ENCODE measurements around the gene PSMB11.
A peak's percentile ranks its signal among the peaks of the same experiment; 100 is the strongest.

The PSMB11 gene

DNA sequence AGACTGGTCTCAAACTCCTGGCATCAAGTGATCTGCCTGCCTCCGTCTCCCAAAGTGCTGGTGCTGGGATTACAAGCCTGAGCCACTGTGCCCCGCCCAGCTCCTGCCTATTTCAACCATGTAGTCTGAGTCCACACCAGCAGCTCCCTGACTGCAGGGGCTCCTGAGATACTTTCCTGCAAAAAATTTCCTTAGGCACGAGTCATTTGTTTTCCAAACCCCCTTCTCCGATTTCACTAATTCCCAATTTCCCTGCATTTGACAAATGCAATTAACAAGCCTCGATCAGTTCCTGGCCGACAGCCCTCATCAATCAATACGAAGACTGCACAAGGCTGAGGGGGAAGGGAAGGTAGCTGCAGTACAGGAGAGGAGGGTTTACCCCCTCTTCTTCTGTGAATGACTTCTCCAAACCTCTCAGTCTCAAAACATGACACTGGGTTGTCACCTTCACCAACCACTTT, 17.4 kb upstream of the PSMB11 start:
- Histone ChIP-seq H3K27me3 (ENCODE audit: control insufficient read depth in 5 of 5, insufficient read depth in 4 of 5, low read length in 5 of 5) (no peaks in the 10 kb centered on the region), H3K4me3 (ENCODE audit: low read depth in 1 of 5, low read length in 5 of 5) (no peak overlapping the region), H3K4me1 (ENCODE audit: control insufficient read depth in 5 of 5, insufficient read depth in 5 of 5, low read length in 5 of 5) (peaks cover 0 to 6% (median 4%) of the 10 kb centered on the region in 5 donors), H3K27ac (ENCODE audit: low read depth, low read length) (no peak overlapping the region), H3K9ac (ENCODE audit: low read length in 5 of 5) (no peak overlapping the region), H3K9me3 (ENCODE audit: control insufficient read depth in 5 of 5, low read length in 5 of 5) (no peaks in the 10 kb centered on the region), H3K36me3 (ENCODE audit: control insufficient read depth in 5 of 5, insufficient read depth in 5 of 5, low read length in 5 of 5) (peaks cover 13 to 29% (median 24%) of the 10 kb centered on the region in 5 donors)

DNA sequence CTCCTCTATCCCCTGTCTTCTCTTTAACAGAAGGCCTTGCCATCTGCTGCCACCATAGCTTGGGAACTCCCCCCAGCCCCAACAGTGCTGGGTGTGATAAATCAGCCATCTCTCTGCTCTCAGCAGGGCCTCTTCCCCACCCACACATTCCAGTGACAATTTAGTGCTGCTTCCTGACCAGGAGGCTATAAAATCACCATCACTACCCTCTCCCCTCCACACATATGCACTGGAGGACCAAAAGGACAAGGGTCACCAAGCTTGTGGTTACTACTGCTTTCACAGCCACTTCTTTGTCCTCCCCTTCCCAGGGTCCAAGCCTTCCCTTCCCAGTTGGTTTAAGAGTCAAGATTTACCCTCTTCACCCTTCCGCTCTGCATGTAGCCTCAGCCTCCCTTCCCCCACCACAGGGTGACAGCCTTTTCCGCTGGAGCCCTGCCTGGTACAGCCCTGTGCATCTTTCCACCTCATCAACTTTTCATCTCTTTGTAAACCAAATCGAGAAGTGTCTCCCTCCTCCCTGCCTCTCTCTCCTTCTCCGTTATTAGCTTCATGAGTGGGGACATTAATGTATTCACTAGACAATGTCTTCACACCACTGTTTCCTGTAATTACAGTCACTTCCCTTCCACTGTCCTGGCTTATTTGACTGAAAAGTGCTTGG, 16.7 kb upstream of the PSMB11 start:
- H3K9me3 ChIP-seq (ENCODE audit: control insufficient read depth in 5 of 5, low read length in 5 of 5): no peaks in the 10 kb centered on the region
- H3K36me3 ChIP-seq (ENCODE audit: control insufficient read depth in 5 of 5, insufficient read depth in 5 of 5, low read length in 5 of 5): peaks cover 13 to 29% (median 24%) of the 10 kb centered on the region in 5 donors
- no peak overlapping the region for H3K4me3 ChIP-seq (ENCODE audit: low read depth in 1 of 5, low read length in 5 of 5)
- peaks cover 0 to 6% (median 4%) of the 10 kb centered on the region in 5 donors for H3K4me1 ChIP-seq (ENCODE audit: control insufficient read depth in 5 of 5, insufficient read depth in 5 of 5, low read length in 5 of 5)
- H3K27me3 ChIP-seq (ENCODE audit: control insufficient read depth in 5 of 5, insufficient read depth in 4 of 5, low read length in 5 of 5): no peaks in the 10 kb centered on the region
- no peak overlapping the region for H3K27ac ChIP-seq (ENCODE audit: low read depth, low read length)
- no peak overlapping the region for H3K9ac ChIP-seq (ENCODE audit: low read length in 5 of 5)

DNA sequence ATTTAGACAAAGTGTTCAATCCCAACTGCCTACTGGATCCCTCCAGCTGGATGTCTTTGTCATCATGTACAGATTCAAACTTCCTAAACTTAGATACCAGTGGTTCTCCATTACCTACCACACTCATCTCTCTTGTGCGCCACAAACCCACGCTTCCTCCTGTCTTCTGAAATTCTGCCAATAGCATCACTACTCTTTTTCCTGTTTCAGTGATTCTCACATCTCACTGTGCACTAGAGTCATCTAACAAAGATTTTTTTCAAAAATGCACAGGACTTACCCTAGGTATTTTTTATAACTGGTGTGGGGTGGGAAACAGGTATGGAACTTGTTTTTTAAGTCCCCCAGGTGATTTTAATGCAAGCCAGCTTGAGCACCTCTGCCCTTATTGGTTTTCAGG, 13.2 kb upstream of the PSMB11 start:
- H3K9me3 ChIP-seq (ENCODE audit: control insufficient read depth in 5 of 5, low read length in 5 of 5): no peaks in the 10 kb centered on the region
- H3K27ac ChIP-seq (ENCODE audit: low read depth, low read length): no peak overlapping the region
- H3K9ac ChIP-seq (ENCODE audit: low read length in 5 of 5): peak overlapping the region in 1 of 5 donors; percentile 17
- H3K36me3 ChIP-seq (ENCODE audit: control insufficient read depth in 5 of 5, insufficient read depth in 5 of 5, low read length in 5 of 5): peaks cover 21 to 56% (median 42%) of the 10 kb centered on the region in 5 donors
- H3K27me3 ChIP-seq (ENCODE audit: control insufficient read depth in 5 of 5, insufficient read depth in 4 of 5, low read length in 5 of 5): no peaks in the 10 kb centered on the region
- H3K4me1 ChIP-seq (ENCODE audit: control insufficient read depth in 5 of 5, insufficient read depth in 5 of 5, low read length in 5 of 5): peaks cover 3 to 14% (median 11%) of the 10 kb centered on the region in 5 donors
- no peak overlapping the region for H3K4me3 ChIP-seq (ENCODE audit: low read depth in 1 of 5, low read length in 5 of 5)

DNA sequence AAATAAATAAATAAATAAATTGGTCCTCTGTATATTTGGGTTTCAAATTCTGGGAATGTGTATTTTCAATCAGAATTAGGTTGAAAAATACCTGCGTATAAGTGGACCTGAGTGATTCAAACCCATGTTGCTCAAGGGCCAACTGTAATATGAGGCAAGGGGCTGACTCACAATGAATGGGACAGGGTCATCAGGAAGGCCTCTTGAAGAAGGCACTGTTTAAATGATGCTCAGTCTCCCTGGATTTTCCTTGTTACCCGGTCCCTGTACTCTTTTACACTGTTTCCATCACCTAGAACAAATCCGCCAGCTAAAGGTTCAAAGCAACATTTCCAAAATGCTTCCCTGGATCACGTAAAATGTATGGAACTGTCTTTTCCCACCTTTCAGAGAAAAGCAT, 11.1 kb upstream of the PSMB11 start:
- Histone ChIP-seq H3K9me3 (ENCODE audit: control insufficient read depth in 5 of 5, low read length in 5 of 5) (no peaks in the 10 kb centered on the region), H3K9ac (ENCODE audit: low read length in 5 of 5) (no peak overlapping the region), H3K36me3 (ENCODE audit: control insufficient read depth in 5 of 5, insufficient read depth in 5 of 5, low read length in 5 of 5) (peaks cover 17 to 43% (median 32%) of the 10 kb centered on the region in 5 donors), H3K4me1 (ENCODE audit: control insufficient read depth in 5 of 5, insufficient read depth in 5 of 5, low read length in 5 of 5) (peaks cover 3 to 26% (median 20%) of the 10 kb centered on the region in 5 donors), H3K27me3 (ENCODE audit: control insufficient read depth in 5 of 5, insufficient read depth in 4 of 5, low read length in 5 of 5) (no peaks in the 10 kb centered on the region), H3K4me3 (ENCODE audit: low read depth in 1 of 5, low read length in 5 of 5) (no peak overlapping the region), H3K27ac (ENCODE audit: low read depth, low read length) (no peak overlapping the region)

DNA sequence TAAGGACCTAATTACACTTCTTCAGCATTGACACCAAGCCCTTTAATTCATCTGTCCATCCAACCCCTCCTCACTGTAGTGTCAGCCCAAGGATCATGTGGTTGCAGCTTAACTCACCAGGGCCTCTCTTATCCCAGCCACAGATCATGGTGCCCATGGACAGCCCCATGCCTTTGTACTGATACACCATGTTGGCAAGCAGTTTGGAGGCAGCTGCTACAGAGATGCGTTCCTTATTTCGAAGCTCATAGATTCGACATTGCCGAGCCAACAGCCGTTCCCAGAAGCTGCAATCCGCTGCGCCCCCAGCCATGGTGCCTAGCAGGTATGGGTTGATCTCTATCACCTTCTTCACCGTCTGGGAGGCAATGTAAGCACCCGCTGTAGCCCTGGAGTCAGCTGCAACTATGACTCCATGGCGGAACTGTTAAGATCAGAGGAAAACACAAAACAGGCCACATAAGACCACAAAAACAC, 8.7 kb upstream of the PSMB11 start:
- H3K36me3 ChIP-seq (ENCODE audit: control insufficient read depth in 5 of 5, insufficient read depth in 5 of 5, low read length in 5 of 5): peaks cover 14 to 37% (median 26%) of the 10 kb centered on the region in 5 donors
- H3K27me3 ChIP-seq (ENCODE audit: control insufficient read depth in 5 of 5, insufficient read depth in 4 of 5, low read length in 5 of 5): no peaks in the 10 kb centered on the region
- peak overlapping the region in 4 of 5 donors; percentile 79 to 96 (median 86) for H3K4me3 ChIP-seq (ENCODE audit: low read depth in 1 of 5, low read length in 5 of 5)
- H3K9me3 ChIP-seq (ENCODE audit: control insufficient read depth in 5 of 5, low read length in 5 of 5): no peaks in the 10 kb centered on the region
- H3K4me1 ChIP-seq (ENCODE audit: control insufficient read depth in 5 of 5, insufficient read depth in 5 of 5, low read length in 5 of 5): peaks cover 3 to 26% (median 20%) of the 10 kb centered on the region in 5 donors
- H3K27ac ChIP-seq (ENCODE audit: low read depth, low read length): no peak overlapping the region
- H3K9ac ChIP-seq (ENCODE audit: low read length in 5 of 5): peak overlapping the region in 3 of 5 donors; percentile 90 to 99 (median 98)

DNA sequence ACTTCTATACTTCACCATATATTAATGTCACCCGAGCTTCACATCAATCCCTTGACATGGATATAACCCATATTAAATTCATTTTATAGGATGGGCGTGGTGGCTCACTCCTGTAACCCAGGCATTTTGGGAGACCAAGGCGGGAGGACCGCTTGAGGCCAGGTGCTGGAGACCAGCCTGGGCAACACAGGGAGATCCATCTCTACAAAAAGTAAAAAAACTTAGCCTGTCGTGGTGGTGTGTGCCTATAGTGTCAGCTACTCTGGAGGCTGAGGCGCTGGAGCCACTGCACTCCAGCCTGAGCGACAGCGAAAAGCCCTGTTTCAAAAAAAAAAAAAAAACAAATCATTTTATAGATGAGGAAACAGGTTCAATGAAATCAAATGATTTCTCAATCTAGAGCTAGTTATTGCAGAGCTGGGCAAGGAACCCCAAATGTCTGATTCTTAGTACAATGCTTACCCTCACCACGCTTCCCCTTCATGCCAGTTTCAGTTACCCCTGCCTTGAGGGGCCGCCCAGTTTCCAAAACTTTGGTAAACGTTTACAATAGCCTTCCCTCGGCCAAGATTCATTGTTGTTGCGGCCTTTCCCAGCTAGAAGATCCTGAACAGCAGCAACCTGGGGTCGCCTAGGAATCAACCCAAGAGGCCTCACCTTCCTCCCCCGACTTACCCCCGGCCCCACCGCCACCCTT, 8.1 kb upstream of the PSMB11 start:
- Histone ChIP-seq H3K9me3 (ENCODE audit: control insufficient read depth in 5 of 5, low read length in 5 of 5) (no peaks in the 10 kb centered on the region), H3K36me3 (ENCODE audit: control insufficient read depth in 5 of 5, insufficient read depth in 5 of 5, low read length in 5 of 5) (peaks cover 8 to 31% (median 21%) of the 10 kb centered on the region in 5 donors), H3K27ac (ENCODE audit: low read depth, low read length) (peak overlapping the region; percentile 98), H3K9ac (ENCODE audit: low read length in 5 of 5) (peak overlapping the region; percentile 90 to 99 (median 98)), H3K4me1 (ENCODE audit: control insufficient read depth in 5 of 5, insufficient read depth in 5 of 5, low read length in 5 of 5) (peaks cover 3 to 22% (median 20%) of the 10 kb centered on the region in 5 donors), H3K27me3 (ENCODE audit: control insufficient read depth in 5 of 5, insufficient read depth in 4 of 5, low read length in 5 of 5) (no peaks in the 10 kb centered on the region), H3K4me3 (ENCODE audit: low read depth in 1 of 5, low read length in 5 of 5) (peak overlapping the region; percentile 79 to 96 (median 93))

DNA sequence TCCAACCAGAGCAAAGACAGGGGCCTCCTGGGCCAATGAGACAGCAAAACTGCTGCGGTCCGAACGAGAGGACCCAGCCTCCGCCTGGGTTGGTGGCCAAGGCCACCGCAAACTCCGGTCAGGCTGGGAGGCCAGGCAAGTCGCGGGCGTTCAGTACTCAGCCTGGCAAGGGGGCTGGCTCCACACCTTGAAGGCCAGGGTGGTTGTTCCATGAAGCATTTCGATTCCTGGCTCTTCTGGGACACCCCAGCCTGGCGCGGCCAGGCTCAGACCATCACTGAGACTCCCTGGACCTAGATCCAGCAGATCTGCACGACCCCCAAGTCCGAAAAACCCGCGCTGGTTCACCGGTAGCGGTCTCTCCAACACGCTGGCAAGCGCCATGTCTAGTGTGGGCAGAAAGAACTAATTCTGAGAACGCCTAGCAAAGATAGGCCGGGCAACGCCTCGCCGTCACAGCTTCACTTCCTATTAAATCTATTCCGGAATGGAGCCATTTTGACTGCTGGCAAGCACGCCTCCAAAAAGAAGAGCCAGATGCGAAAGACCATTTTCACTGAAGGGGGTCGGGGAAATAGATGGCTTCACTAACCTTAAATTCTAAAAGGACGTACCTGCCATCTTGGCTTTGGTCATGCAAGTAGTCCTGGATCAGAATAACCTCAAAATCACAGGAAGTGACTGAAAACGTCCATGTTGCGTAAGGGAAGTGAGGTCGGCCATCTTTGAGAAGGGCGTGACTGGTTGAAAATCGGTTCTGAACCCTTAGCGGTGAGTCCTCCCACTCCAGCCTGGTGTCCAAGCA, 7.3 kb upstream of the PSMB11 start, which contains the start of gene PSMB5:
Gene PSMB5 (minus strand): TSS at position 403 of the 805 bp plus-strand sequence. CDS start 19 bp downstream, at position 384.
- Histone ChIP-seq H3K36me3 (ENCODE audit: control insufficient read depth in 5 of 5, insufficient read depth in 5 of 5, low read length in 5 of 5) (peaks cover 8 to 28% (median 20%) of the 10 kb centered on the region in 5 donors), H3K27ac (ENCODE audit: low read depth, low read length) (peak within 1 kb of the TSS; percentile 98), H3K27me3 (ENCODE audit: control insufficient read depth in 5 of 5, insufficient read depth in 4 of 5, low read length in 5 of 5) (no peaks in the 10 kb centered on the region)

DNA sequence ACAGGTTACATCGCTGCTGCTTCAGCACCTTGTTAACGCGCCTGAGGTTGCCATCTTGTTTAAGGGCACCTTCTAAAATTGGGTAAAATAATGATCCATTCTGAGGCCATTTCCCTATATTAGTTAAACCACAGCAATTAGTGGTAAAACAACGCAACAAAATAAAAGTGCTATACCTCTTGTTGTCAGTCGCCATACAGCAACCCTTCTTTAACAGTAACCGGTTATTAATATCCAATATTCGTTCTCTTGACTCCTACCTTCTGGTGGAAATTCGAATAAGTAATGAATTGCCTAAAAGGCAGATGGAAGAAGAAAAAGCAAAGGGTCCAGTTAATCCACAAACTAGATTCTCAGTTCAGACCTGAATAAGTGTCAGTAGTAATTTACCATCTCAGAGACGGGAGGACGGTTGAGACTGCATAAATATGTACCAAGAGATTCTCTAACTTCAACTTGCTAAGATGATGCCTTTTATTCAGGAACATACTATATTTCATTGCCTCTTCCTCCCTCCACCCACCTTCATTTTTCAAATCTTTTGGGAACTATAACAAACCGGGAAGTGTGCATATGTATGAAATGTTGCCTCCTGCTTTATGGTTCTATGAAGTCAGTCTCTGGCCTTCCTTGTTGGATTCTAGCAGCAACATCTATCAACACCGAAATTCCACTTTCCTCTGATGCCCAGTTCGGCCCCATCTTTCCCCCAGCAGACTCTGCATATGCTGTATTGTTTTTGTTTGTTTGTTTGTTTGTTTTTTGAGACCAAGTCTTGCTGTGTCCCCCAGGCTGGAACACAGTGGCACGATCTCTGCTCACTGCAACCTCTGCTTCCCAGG, 6.5 kb upstream of the PSMB11 start:
- Histone ChIP-seq H3K9me3 (ENCODE audit: control insufficient read depth in 5 of 5, low read length in 5 of 5) (no peaks in the 10 kb centered on the region), H3K4me3 (ENCODE audit: low read depth in 1 of 5, low read length in 5 of 5) (peak overlapping the region; percentile 79 to 96 (median 93)), H3K9ac (ENCODE audit: low read length in 5 of 5) (peak overlapping the region; percentile 90 to 99 (median 98)), H3K27me3 (ENCODE audit: control insufficient read depth in 5 of 5, insufficient read depth in 4 of 5, low read length in 5 of 5) (no peaks in the 10 kb centered on the region), H3K4me1 (ENCODE audit: control insufficient read depth in 5 of 5, insufficient read depth in 5 of 5, low read length in 5 of 5) (peaks cover 3 to 22% (median 20%) of the 10 kb centered on the region in 5 donors), H3K27ac (ENCODE audit: low read depth, low read length) (peak overlapping the region; percentile 98), H3K36me3 (ENCODE audit: control insufficient read depth in 5 of 5, insufficient read depth in 5 of 5, low read length in 5 of 5) (peaks cover 8 to 25% (median 18%) of the 10 kb centered on the region in 5 donors)

More for the DNA sequence above, 7.3 kb upstream of the PSMB11 start, which contains the start of gene PSMB5:
- Histone ChIP-seq H3K9ac (ENCODE audit: low read length in 5 of 5) (peak within 1 kb of the TSS; percentile 90 to 99 (median 98)), H3K9me3 (ENCODE audit: control insufficient read depth in 5 of 5, low read length in 5 of 5) (no peaks in the 10 kb centered on the region), H3K4me3 (ENCODE audit: low read depth in 1 of 5, low read length in 5 of 5) (peak within 1 kb of the TSS; percentile 79 to 96 (median 93)), H3K4me1 (ENCODE audit: control insufficient read depth in 5 of 5, insufficient read depth in 5 of 5, low read length in 5 of 5) (peaks cover 3 to 22% (median 20%) of the 10 kb centered on the region in 5 donors)

DNA sequence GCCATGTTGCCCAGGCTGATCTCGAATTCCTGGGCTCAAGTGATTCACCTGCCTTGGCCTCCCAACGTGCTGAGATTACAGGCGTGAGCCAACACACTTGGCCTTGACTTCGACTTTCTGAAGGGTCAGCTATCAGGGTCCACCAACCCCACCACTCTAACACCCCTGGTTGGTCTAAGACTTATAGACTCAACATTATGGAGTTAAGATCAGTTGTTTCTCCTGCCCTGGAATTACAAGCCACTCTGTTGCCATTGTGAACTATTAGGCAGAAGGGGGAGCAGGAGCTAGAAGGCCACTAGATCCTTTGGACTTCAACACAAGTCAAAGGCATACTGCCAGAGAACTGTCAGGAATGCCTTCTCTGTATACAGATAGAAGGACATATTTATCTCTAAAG, 1.9 kb upstream of the PSMB11 start:
- H3K4me1 ChIP-seq (ENCODE audit: control insufficient read depth in 5 of 5, insufficient read depth in 5 of 5, low read length in 5 of 5): peaks cover 0 to 20% (median 6%) of the 10 kb centered on the region in 5 donors
- no peaks in the 10 kb centered on the region for H3K27me3 ChIP-seq (ENCODE audit: control insufficient read depth in 5 of 5, insufficient read depth in 4 of 5, low read length in 5 of 5)
- H3K9ac ChIP-seq (ENCODE audit: low read length in 5 of 5): no peak overlapping the region
- no peaks in the 10 kb centered on the region for H3K36me3 ChIP-seq (ENCODE audit: control insufficient read depth in 5 of 5, insufficient read depth in 5 of 5, low read length in 5 of 5)
- H3K9me3 ChIP-seq (ENCODE audit: control insufficient read depth in 5 of 5, low read length in 5 of 5): no peaks in the 10 kb centered on the region
- no peak overlapping the region for H3K4me3 ChIP-seq (ENCODE audit: low read depth in 1 of 5, low read length in 5 of 5)
- H3K27ac ChIP-seq (ENCODE audit: low read depth, low read length): no peak overlapping the region
